NCI-H748 (cell line): ENCODE measurements around the gene MDM2.

Experiments used
- DNase-seq: peaks from one replicate; lab custom pipeline; 2025; ENCODE audit not compliant: unreplicated experiment; lab: John Stamatoyannopoulos, UW

The MDM2 gene

GRCh38 chr12:68876461-68876860 lies 68.5 kb downstream of the MDM2 start:
- no peak for DNase-seq

DNA sequence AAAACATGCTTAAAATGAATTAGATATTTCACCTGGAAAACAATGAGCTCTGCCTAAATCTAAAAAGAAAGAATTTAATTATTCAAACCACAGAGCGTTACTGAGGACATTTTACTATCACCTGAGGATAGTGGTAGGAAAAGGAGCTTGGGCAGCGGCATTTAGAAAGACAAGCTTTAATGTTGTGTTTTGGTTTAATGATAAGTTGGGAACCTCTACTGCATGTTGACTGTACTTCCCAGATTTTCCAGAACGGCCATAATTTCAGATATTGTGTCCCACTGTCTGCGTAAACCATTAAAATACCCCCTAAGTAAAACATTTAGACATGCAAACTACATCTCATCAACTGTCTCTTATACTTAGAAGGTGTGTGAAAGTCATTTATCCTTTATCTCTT lies 69.6 kb downstream of the MDM2 start:
- DNase-seq, result no peak

DNA sequence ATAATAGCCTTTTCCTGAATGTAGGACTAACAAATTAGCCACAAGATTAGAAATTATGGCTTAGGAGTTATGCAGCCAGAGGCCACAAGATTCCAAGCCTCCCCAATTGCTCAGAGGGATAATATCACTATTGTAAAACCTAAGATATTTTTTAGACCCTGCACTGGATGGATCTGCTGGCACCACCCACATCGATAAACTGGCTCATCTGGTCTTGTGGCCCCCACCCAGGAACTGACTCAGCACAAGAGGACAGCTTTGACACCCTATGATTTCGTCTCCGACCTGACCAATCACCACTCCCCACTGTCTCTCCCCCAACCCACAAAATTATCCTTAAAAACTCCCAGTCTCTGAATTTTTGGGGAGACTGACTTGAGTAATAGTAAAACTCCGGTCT lies 70.3 kb downstream of the MDM2 start:
- no peak for DNase-seq

GRCh38 chr12:68878846-68879245 lies 70.9 kb downstream of the MDM2 start:
- no peak for DNase-seq

- DNase-seq, result no peak
These were observed 72.8 kb downstream of the MDM2 start for GRCh38 chr12:68880660-68881325.

- no peak for DNase-seq
These were observed 74.4 kb downstream of the MDM2 start for GRCh38 chr12:68882251-68882964.

DNA sequence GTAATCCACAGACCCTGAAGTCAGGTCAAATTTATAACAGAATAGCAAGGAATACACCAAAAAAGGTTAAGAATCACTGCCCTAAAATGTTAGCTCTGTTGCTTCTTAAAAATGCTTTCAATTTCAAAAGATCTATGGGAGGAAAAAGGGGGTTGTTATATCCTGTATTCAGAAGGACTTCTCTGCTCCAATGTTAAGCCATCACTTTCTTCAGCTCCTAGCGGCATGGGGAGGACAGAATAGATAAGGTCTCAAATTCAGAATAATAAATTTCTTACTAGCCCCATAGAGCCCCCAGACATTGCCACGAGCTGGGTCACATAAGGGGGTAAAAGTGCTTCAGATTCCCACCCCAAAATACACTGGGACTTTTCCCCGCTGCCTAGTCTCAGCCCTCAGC lies 75.2 kb downstream of the MDM2 start:
- no peak for DNase-seq

- DNase-seq, result no peak
These were observed 76.3 kb downstream of the MDM2 start for GRCh38 chr12:68884251-68884650.

GRCh38 chr12:68885381-68885780 lies 77.4 kb downstream of the MDM2 start:
- no peak for DNase-seq

DNA sequence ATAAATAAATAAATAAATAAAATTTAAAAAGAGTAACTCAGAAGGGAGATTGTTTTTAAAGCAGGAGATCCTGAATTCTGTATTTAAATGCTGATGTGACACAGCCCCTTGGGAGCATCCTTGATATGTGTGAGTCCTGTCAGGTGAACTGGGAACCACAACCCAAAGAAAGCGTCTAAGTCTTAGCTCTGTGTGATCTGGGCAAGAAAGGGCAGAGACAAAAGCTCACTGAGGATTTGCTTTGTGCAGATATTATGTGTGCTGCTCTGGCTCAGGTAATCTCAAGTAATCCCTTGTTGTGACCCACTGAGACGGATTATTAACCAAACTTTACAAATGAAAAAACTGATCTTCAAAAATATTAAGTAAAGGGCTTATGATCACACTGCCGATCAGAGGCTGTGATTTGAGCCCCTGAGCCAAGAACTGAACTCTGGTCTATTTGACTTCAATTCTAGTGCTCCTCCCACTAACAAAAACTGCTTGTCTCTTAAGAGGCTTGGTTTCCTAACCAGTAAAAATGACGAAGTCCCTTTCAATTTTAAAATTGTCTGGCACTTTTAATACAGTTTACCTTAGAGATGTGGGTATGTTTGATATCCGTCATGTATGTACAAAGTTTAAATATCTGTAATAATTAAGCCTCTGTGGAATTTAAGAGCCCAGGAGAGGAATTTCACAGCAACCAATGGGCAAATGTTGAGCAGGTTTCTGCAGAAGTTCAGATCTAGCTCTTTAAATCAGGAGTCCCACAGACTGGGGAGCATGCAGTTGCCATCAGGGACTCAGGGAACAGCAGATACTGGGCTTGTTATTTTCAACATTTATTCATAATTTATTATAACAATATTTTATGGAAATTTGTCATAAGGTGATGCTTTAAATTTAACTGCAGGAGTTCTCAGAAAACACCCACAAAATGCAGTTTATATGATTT lies 78.9 kb downstream of the MDM2 start:
- no peak for DNase-seq

- no peak for DNase-seq
These were observed 79.7 kb downstream of the MDM2 start for GRCh38 chr12:68887641-68888040.

GRCh38 chr12:68888243-68888642 lies 80.3 kb downstream of the MDM2 start:
- no peak for DNase-seq

GRCh38 chr12:68890701-68891113 lies 82.7 kb downstream of the MDM2 start:
- no peak for DNase-seq

DNA sequence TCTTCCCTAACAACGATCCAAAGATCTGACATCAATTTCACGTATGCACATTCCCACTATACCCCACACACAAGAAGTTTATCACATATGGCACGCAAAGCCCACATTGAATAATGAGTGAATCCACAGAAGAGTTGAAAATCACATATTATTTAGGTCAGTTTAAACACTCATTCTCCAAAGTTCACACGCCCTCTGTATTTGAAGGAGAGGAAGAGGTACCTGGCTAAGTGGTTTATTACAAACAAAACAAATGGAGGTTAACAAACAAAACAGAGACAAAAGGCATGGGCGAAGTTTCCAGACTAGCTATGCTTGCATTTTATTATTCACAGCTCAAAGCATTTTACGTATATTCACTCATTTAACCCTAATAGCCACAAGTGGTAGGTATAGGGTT lies 83.2 kb downstream of the MDM2 start:
- DNase-seq, result no peak

DNA sequence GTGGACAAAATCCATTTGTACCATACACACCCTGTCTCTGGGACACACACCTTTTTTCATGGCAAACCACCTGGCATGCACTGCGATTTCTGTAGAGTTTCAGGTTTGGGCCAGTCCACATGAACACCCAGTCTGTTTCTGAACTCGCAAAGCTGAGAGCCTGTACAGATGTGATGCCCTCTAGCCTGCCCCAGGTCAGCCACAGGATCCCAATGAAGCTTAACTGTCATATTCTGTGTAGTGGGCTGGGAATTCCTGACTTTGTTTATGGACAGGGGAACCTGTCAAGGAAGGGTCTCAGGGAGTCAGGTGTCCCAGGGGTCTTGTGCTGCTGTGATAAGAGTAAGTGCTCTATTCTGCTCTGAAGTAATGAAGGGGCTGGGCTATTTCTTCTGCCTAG lies 85.2 kb downstream of the MDM2 start:
- no peak for DNase-seq

GRCh38 chr12:68893741-68894140 lies 85.8 kb downstream of the MDM2 start:
- no peak for DNase-seq

DNA sequence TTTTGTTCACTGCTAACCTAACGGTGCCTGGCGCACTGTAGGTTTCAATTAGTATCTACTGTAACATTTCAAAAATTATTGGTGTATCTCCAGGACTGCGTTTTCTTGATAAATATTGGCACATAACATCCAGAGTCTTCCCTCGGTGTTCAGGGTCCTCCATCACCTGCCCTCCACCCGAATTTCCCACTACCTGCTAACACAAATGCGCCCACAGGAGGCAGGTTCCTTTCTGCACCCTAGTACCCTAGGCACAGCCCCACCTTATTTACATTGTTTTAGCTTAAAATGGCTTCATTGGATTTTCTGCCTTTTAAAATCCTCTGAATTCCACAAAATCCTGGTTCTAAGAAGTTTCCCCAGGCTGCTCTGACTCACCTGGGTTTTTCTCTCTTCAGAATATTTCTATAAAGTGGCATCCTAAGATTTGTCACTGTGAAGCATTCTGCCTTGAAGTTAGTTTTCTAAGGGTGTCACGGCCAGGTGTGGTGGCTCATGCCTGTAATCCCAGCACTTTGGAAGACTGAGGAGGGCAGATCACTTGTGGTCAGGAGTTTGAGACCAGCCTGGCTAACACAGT lies 86.4 kb downstream of the MDM2 start:
- DNase-seq, result no peak

DNA sequence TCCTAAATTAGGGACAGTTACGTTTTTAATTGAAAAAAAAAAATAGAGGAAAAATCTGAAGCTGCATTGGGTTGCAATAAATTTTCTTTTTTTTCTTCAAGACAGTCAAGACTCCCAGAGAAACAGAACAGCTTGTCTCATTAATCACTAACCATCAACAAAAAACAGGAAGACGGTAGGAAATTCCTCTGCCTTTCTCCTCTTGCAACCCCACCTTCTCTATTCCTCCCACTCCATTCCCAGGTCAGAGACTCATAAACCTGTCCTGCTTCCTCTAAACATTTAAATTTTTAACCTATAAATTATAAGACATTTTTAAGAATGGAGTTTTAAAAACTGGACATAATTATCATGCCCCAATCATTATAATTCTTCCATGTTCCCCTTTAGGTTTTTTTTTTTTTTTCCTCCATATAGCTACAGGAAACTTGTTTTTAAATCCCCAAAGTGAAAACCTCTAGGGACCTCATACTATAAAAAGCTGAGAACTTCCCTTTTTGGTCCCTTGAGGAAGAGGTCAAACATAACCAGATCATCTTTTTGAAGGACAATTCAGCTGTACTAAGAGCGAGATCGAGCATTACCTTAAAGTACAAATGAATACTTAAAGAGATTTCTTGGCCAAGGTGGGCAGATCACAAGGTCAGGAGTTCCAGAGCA lies 89.0 kb downstream of the MDM2 start:
- DNase-seq, result no peak

DNA sequence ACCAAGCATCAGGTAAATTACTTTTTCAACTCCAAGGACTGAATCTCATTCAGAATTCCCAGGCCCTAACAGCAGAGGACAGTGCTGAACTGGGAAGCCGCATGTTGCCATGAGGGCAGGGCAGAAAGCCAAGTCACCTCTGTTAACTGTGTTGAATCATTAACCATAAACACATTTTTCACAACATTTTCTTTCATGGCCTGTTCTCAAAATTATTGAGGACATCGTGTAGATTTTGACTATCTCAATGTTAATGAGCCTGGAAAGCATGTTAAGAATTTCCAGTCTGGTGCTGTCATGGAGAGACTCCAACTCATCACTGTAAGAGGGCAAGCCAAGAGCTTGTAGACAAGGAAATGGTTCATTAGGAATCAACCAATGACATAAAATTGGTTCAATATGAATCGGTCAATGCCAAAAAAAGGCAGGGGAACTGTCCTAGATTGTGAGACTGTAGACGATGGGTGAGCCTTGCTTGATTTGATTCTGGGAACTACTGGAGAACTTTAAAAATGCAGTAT lies 91.3 kb downstream of the MDM2 start:
- no peak for DNase-seq

DNA sequence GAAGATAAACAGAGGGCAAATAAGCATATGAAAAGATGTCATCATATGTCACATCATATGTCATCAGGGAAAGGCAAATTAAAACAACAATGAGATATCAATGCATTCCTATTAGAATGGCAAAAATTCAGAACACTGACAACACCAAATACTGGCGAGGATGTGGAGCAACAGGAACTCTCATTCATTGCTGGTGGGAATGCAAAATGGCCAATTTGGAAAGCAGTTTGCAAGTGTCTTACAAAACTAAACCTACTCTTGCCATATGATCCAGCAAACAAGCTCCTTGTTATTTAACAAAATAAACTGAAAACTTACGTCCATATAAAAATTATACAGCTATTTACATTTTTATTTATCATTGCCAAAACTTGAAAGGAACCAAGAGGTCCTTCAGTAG lies 92.3 kb downstream of the MDM2 start:
- no peak for DNase-seq
